PC-3 (cell line): ENCODE results near the gene ERV3-1.

Source experiments
- EZH2 ChIP-seq: fragments of 300-600 bp; sonication (generic); IDR thresholded peaks from one replicate; pipeline ENCODE4 v1.6.1; 2017; ENCODE audit warnings: antibody characterized with exemption, mild to moderate bottlenecking, low read length; ENCODE audit not compliant: unreplicated experiment
- TF ChIP-seq, protein P1 (sequence below): fragments of 300-600 bp; sonication (generic); conservative IDR thresholded peaks from 2 replicates; pipeline ENCODE4 v1.5.1; 2017; ENCODE audit warnings: antibody characterized with exemption, low read depth, mild to moderate bottlenecking, low read length

GRCh38 chr7:65002972-65003585 lies 3.4 kb downstream of the ERV3-1 start:
- TF ChIP-seq, protein P1, sequence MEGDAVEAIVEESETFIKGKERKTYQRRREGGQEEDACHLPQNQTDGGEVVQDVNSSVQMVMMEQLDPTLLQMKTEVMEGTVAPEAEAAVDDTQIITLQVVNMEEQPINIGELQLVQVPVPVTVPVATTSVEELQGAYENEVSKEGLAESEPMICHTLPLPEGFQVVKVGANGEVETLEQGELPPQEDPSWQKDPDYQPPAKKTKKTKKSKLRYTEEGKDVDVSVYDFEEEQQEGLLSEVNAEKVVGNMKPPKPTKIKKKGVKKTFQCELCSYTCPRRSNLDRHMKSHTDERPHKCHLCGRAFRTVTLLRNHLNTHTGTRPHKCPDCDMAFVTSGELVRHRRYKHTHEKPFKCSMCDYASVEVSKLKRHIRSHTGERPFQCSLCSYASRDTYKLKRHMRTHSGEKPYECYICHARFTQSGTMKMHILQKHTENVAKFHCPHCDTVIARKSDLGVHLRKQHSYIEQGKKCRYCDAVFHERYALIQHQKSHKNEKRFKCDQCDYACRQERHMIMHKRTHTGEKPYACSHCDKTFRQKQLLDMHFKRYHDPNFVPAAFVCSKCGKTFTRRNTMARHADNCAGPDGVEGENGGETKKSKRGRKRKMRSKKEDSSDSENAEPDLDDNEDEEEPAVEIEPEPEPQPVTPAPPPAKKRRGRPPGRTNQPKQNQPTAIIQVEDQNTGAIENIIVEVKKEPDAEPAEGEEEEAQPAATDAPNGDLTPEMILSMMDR, result no peak
- TF ChIP-seq EZH2, result no peak
